MCF 10A (cell line): ENCODE measurements around the gene FNDC11. TPM values are rescaled to one million over a fixed set of nuclear protein-coding genes. Genes with fewer than 3 reads are reported as not detected.

Experiments used
- BruUV-seq: library from RNA; stranded (reverse); fragments of 400-500 nt; replicated peaks from 2 replicates; lab custom pipeline; 2021; lab: Mats Ljungman, UMichigan
- CTCF ChIA-PET: fragments of 300-600 bp; sonication (Branson Sonifier 250); formaldehyde crosslinking; extraction: SDS; loops from one replicate; lab custom pipeline; 2021; ENCODE audit warnings: antibody characterized with exemption, inconsistent platforms; lab: Yijun Ruan, JAX
- POLR2A ChIA-PET: fragments of 300-600, 350-650 bp; sonication (Branson Sonifier 250); formaldehyde crosslinking; extraction: SDS; loops from one replicate; lab custom pipeline; 2020; ENCODE audit warnings: antibody characterized with exemption, inconsistent platforms; lab: Yijun Ruan, JAX
- DNase-seq: peaks from one replicate; pipeline ENCODE4 v3.0.0-alpha.2; 2018; ENCODE audit not compliant: unreplicated experiment
- H3K27ac Mint-ChIP-seq: one replicate; pipeline ENCODE4 v1.8.0; 2022; ENCODE audit warnings: mild to moderate bottlenecking, low read depth, mixed read lengths; ENCODE audit not compliant: unreplicated experiment
- H3K27me3 Mint-ChIP-seq: one replicate; pipeline ENCODE4 v1.8.0; 2022; ENCODE audit warnings: mixed read lengths; ENCODE audit not compliant: insufficient read depth, unreplicated experiment
- H3K36me3 Mint-ChIP-seq: one replicate; pipeline ENCODE4 v1.8.0; 2022; ENCODE audit warnings: mild to moderate bottlenecking, moderate library complexity, mixed read lengths; ENCODE audit not compliant: insufficient read depth, unreplicated experiment
- H3K4me1 Mint-ChIP-seq: one replicate; pipeline ENCODE4 v1.8.0; 2022; ENCODE audit warnings: mixed read lengths; ENCODE audit not compliant: insufficient read depth, unreplicated experiment
- H3K4me3 Mint-ChIP-seq: one replicate; pipeline ENCODE4 v1.8.0; 2022; ENCODE audit warnings: mild to moderate bottlenecking, moderate library complexity, mixed read lengths; ENCODE audit not compliant: unreplicated experiment
- H3K9me3 Mint-ChIP-seq: one replicate; pipeline ENCODE4 v1.8.0; 2022; ENCODE audit warnings: mixed read lengths; ENCODE audit not compliant: unreplicated experiment
- intact Hi-C: fragments of 100-400 bp; cut with micrococcal nuclease; formaldehyde crosslinking; loops from 2 replicates; pipeline ENCODE4 v1.14.1; 2022
- total RNA-seq: library from RNA; stranded (reverse); gene quantifications from 2 replicates; pipeline ENCODE4 v1.2.3, GENCODE V29; 2022
- TF ChIP-seq, protein P1 (sequence below): fragments of 200-600 bp; IDR thresholded peaks from one replicate; pipeline ENCODE4 v1.8.0; 2022; ENCODE audit warnings: antibody characterized with exemption, mild to moderate bottlenecking; ENCODE audit not compliant: unreplicated experiment

The FNDC11 gene
- total RNA-seq, 1 experiment from 2014 or later: 2.4 TPM

DNA sequence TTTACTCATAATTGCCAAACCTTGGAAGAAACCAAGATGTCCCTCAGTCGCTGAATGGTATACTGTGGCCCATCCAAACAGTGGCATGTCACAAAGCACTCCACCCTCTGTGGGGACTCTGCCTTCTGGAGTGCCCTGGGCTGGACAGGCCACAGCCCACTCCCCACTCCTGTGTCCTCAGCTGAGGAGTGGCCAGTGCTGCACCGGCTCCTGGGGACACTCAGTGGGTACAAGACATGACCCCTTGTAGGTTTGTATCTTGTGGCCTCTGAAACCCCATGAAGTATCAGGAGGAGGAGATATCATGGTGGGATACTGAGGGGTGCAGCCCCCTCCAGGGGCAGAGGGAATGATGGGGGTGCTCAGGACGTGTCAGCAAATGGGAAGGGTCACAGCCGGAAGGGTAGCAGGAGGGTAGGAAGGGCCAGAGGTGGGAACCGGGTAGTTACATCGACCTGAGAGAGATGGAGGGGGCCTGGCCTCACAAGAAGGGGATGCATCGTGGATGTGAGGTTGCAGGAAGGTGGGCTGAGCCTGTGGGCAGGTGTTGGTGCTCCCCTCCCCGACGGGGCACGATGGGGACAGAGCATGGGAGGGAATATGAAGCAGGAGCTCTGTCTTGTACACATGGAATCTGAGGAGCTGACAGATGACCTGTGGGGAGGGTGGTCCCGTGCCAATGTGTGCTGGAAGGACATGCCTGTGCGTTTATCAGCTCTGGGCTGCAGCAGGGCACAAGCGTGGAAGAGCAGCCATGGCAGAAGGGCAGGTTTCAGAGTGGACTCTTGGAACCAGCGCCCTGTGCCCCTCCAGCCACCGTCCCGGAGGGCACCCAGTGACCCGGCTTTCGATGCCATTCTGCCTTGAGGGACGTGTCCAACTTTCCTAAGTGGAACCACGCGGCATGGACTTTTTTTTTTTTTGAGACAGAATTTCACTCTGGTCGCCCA is 31.9 kb downstream of the FNDC11 start:
- CTCF ChIA-PET: interaction anchor here (0.7 kb wide), 1 partner anchor 18 kb away, joined by 3 read pairs; no protein-coding TSS in a partner anchor
- H3K27ac Mint-ChIP-seq: no peak overlapping the region
- TF ChIP-seq, protein P1, sequence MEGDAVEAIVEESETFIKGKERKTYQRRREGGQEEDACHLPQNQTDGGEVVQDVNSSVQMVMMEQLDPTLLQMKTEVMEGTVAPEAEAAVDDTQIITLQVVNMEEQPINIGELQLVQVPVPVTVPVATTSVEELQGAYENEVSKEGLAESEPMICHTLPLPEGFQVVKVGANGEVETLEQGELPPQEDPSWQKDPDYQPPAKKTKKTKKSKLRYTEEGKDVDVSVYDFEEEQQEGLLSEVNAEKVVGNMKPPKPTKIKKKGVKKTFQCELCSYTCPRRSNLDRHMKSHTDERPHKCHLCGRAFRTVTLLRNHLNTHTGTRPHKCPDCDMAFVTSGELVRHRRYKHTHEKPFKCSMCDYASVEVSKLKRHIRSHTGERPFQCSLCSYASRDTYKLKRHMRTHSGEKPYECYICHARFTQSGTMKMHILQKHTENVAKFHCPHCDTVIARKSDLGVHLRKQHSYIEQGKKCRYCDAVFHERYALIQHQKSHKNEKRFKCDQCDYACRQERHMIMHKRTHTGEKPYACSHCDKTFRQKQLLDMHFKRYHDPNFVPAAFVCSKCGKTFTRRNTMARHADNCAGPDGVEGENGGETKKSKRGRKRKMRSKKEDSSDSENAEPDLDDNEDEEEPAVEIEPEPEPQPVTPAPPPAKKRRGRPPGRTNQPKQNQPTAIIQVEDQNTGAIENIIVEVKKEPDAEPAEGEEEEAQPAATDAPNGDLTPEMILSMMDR: no peak
- intact Hi-C loops: no loop called here
- no peaks in the 10 kb centered on the region for H3K27me3 Mint-ChIP-seq
- no peaks in the 10 kb centered on the region for H3K4me1 Mint-ChIP-seq
- BruUV-seq: no TSS peak
- H3K9me3 Mint-ChIP-seq: no peaks in the 10 kb centered on the region
- H3K4me3 Mint-ChIP-seq: no peak overlapping the region
- POLR2A ChIA-PET: interaction anchor here (0.6 kb wide), 1 partner anchor 10 kb away, joined by 4 read pairs; no protein-coding TSS in a partner anchor
- no peak for DNase-seq
- H3K36me3 Mint-ChIP-seq: peaks cover 11% of the 10 kb centered on the region

DNA sequence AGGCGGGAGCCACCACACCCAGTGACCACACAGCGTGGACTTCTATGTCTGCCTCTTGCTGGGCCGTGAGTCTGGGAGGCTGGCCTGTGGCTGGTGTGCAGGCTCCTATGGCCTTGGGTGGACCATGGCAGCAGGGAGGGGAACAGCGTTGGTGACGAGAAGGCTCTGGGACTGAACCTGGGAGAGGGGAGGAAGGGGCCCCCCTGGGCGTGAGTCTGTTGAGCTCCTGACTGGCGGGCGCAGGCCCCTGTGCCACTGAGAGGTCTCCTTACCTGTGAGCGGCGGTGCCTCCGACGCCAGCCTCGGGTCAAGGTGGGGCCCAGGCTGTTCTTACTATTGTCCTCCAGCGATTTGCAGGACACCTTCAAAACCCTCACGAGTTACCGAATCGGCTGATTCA is 32.8 kb downstream of the FNDC11 start:
- no peak for DNase-seq
- Mint-ChIP-seq H3K27ac (no peak overlapping the region), H3K4me1 (no peaks in the 10 kb centered on the region), H3K27me3 (no peaks in the 10 kb centered on the region), H3K36me3 (peaks cover 15% of the 10 kb centered on the region), H3K9me3 (no peaks in the 10 kb centered on the region), H3K4me3 (no peak overlapping the region)
- intact Hi-C loops: no loop called here
- TF ChIP-seq, protein P1: no peak
- no TSS peak for BruUV-seq
- CTCF ChIA-PET: no interaction called here
- POLR2A ChIA-PET: interaction anchor here (0.6 kb wide), 1 partner anchor 10 kb away, joined by 4 read pairs; no protein-coding TSS in a partner anchor

DNA sequence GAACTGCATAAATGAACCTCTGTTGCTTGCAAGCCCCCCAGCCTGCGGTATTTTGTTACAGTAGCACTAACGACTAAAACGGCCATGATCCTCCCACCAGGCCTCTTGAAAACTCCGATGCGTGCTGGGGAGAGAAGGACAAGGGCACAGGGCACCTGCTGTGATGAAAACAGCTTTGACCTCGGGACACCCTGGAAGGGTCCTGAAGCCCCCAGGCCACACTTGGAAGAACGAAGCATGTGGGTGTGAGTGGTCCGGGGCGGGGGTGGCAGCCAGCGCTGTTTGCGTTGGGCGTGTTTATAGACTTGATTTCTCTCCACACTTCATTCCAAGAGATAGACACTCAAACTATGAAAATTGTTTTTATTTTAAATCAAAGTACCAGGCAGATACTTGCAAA is 33.3 kb downstream of the FNDC11 start:
- CTCF ChIA-PET: no interaction called here
- POLR2A ChIA-PET: interaction anchor here (1.2 kb wide), 1 partner anchor 12 kb away, joined by 3 read pairs; no protein-coding TSS in a partner anchor
- Mint-ChIP-seq H3K27ac (no peak overlapping the region), H3K36me3 (peaks cover 18% of the 10 kb centered on the region), H3K9me3 (no peaks in the 10 kb centered on the region), H3K27me3 (no peaks in the 10 kb centered on the region), H3K4me1 (no peaks in the 10 kb centered on the region), H3K4me3 (no peak overlapping the region)
- TF ChIP-seq, protein P1: no peak
- intact Hi-C loops: no loop called here
- DNase-seq: no peak
- no TSS peak for BruUV-seq
